ENCODE measurements around the gene ZNF524. TPM values are rescaled to one million over a fixed set of nuclear protein-coding genes. Genes with fewer than 3 reads are reported as not detected.

The ZNF524 gene
- total and polyA plus RNA-seq, 5 experiments from 2014 or later = 19.1 to 31.6 (median 21.5) TPM

DNA sequence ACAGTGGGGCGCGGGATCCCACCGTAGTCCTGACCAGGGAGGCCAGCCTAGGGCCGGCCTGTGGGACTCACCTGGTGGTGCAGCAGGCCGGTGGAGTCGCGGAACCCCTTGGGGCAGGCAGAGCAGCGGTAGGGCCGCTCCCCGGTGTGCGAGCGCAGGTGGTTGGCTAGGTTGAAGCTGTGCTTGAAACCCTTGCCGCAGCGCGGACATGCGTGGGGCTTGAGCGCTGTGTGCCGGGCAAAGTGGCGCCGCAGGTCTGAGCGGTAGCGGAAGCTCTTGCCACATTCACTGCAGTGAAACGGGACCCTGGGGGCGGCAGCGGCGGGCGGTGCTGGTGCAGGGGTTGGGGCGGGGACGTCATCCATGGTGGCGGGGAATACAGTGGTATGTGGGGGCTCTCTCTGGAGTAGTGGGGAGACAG lies 2.6 kb upstream of the ZNF524 start:
- Mint-ChIP-seq H3K36me3 (peaks cover 0 to 31% (median 21%) of the 10 kb centered on the region in 3 donors), H3K27ac (no peak overlapping the region), H3K4me1 (peaks cover 9 to 25% (median 20%) of the 10 kb centered on the region in 4 donors), H3K4me3 (no peak overlapping the region), H3K27me3 (no peaks in the 10 kb centered on the region), H3K9me3 (peaks cover 0 to 1% (median 0%) of the 10 kb centered on the region in 9 donors)
- DNase-seq = no peak
- ATAC-seq = no peak
- POLR2A ChIA-PET = interaction anchor here (3.4 to 6.3 kb wide), 2 partner anchors 16 to 28 kb away, joined by 24 to 55 read pairs; partner anchors contain the start of genes ZNF579 and ZNF784

DNA sequence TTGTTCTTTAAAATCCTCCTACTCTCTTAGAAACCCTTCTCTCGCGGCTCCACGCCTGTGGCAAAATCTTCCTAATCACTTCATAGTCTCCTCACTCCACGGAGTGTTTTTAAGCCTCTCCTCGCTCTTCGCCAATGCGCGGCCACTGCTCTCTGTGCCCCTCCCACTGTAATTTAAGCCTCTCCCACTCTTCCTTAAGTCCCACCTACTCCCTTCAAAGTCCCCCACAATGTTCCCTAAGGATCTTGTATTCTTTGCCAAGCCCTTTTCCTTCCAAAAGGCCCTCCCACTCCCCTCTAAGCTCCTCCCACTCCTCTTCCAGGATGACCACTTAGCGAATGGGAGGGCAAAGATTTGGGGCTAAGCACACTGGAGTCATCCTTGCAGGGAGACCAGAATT lies 2.1 kb upstream of the ZNF524 start:
- Mint-ChIP-seq H3K9me3 (peaks cover 0 to 1% (median 0%) of the 10 kb centered on the region in 9 donors), H3K36me3 (peaks cover 0 to 31% (median 21%) of the 10 kb centered on the region in 3 donors), H3K27me3 (no peaks in the 10 kb centered on the region), H3K4me3 (peak overlapping the region in 1 of 10 donors; percentile 22), H3K27ac (peak overlapping the region in 5 of 10 donors; percentile 16 to 96 (median 44)), H3K4me1 (peaks cover 9 to 25% (median 20%) of the 10 kb centered on the region in 4 donors)
- POLR2A ChIA-PET = interaction anchor here (1.0 to 6.3 kb wide), 3 partner anchors 8 to 27 kb away, joined by 4 to 55 read pairs (median 24); partner anchors contain the start of genes ZNF579 and ZNF784
- no peak for DNase-seq
- no peak for ATAC-seq

DNA sequence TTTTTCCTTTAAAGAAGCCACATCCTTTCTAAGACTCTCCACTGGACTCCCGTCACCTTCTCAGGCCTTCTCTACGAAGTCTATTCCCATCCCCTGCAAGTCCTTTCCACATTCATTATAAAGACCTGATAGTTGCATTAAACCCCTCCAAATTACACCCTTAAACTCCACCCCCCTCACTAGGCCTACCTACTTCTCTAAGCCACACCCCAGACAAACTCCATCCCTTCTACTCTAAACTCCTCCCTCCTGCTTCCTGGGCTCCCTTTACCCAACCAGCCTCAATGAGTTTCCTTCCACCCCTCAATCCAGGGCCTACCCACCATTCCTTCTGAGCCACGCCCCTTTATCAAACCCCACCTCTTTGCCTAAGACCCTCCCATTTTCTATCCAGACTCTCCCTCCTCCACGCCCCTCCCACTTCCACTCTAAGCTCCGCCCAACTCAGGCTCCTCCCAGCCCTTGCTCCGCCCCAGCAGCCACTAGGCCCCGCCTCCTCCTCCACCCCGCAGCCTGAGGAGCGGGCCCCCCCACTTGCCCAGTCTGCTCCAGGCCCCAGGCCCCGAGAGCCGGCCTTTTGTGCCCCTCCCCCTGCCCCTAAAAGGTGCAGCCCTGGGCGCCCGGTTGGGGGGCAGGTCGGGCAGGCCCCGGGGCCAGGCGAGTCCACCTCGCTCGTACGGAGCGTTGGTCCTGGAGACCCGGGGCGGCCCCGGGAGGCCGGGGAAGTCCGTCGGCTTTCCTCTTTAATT lies 1.2 kb upstream of the ZNF524 start:
- peaks cover 0 to 28% (median 18%) of the 10 kb centered on the region in 3 donors for H3K36me3 Mint-ChIP-seq
- H3K9me3 Mint-ChIP-seq = peaks cover 0 to 1% (median 0%) of the 10 kb centered on the region in 9 donors
- ATAC-seq = peak; percentile 54 to 63

DNA sequence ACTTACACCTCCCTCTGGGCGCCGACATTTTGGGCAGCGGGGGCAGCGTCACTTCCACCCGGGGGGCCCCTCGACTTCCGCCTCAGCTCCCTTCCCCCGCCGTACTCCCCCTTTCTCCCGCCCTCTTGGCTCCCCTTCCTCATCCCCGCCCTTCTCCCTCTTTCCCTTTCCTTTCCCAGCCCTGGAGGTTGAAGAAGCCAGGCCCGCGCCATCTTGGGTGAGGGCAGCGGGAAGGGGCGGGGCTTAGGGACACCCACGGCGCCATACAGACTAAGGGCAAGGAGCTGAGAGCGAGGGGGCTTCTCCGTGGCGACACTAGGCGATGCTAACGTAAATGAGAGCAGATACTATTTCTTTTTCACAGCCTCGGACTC lies 633 bp upstream of the ZNF524 start, which contains the start of gene FIZ1:
Gene FIZ1, minus strand, starts transcription at position 50 of the 374 bp plus-strand sequence. CDS start 1,652 bp downstream, outside the sequence.
- peak within 1 kb of the TSS; percentile 96 to 100 (median 99) for H3K27ac Mint-ChIP-seq
- peaks cover 0 to 28% (median 18%) of the 10 kb centered on the region in 3 donors for H3K36me3 Mint-ChIP-seq
- DNase-seq = peak; percentile 89 to 99 (median 96)
- H3K27me3 Mint-ChIP-seq = no peaks in the 10 kb centered on the region
- POLR2A ChIA-PET = interaction anchor here (0.6 to 6.3 kb wide), 26 partner anchors 12 to 1151 kb away, joined by 3 to 60 read pairs (median 4); partner anchors contain the start of genes HSPBP1, ISOC2, KMT5C and LENG8
- peaks cover 14 to 36% (median 26%) of the 10 kb centered on the region in 4 donors for H3K4me1 Mint-ChIP-seq
- ATAC-seq = peak; percentile 76 to 78
- H3K4me3 Mint-ChIP-seq = peak within 1 kb of the TSS; percentile 89 to 100 (median 99)
- peaks cover 0 to 1% (median 0%) of the 10 kb centered on the region in 9 donors for H3K9me3 Mint-ChIP-seq

More for the DNA sequence above, 1.2 kb upstream of the ZNF524 start:
- peak overlapping the region; percentile 89 to 100 (median 99) for H3K4me3 Mint-ChIP-seq
- DNase-seq = peak; percentile 86 to 99 (median 94)
- peak overlapping the region; percentile 96 to 100 (median 99) for H3K27ac Mint-ChIP-seq
- POLR2A ChIA-PET = interaction anchor here (0.6 to 6.3 kb wide), 27 partner anchors 9 to 1150 kb away, joined by 3 to 60 read pairs (median 4); partner anchors contain the start of genes ISOC2, KMT5C, LENG8 and PPP1R12C
- H3K27me3 Mint-ChIP-seq = no peaks in the 10 kb centered on the region
- H3K4me1 Mint-ChIP-seq = peaks cover 13 to 32% (median 25%) of the 10 kb centered on the region in 4 donors

DNA sequence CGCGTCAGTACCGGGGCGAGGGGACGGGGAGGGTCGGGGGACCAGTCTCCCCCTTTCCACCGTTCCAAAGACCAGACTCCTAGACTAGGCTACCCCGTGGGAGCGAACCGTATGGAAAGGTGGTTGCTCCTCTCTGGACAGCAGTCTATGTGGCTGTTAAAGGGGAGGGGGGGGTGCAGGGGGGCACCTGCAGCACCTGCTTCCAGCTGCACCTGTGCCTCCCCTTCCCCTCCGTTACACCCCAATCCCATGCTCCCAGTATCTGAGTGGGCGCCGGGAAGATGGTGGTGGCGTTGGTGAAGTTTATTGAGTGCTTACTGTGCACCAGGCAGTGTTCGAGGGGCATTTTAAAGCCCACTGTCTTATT lies 557 bp downstream of the ZNF524 start:
- no peak for DNase-seq
- POLR2A ChIA-PET = interaction anchor here (0.7 to 6.3 kb wide), 10 partner anchors 14 to 261 kb away, joined by 3 to 60 read pairs (median 21); partner anchors contain the start of genes KMT5C, U2AF2, ZNF581 and ZNF628
- H3K9me3 Mint-ChIP-seq = no peaks in the 10 kb centered on the region
- peak overlapping the region; percentile 70 to 89 (median 84) for H3K4me3 Mint-ChIP-seq
- H3K36me3 Mint-ChIP-seq = peaks cover 0 to 17% (median 8%) of the 10 kb centered on the region in 3 donors
- peaks cover 16 to 42% (median 31%) of the 10 kb centered on the region in 4 donors for H3K4me1 Mint-ChIP-seq
- peak overlapping the region; percentile 70 to 93 (median 86) for H3K27ac Mint-ChIP-seq
- no peak for ATAC-seq
- no peaks in the 10 kb centered on the region for H3K27me3 Mint-ChIP-seq

DNA sequence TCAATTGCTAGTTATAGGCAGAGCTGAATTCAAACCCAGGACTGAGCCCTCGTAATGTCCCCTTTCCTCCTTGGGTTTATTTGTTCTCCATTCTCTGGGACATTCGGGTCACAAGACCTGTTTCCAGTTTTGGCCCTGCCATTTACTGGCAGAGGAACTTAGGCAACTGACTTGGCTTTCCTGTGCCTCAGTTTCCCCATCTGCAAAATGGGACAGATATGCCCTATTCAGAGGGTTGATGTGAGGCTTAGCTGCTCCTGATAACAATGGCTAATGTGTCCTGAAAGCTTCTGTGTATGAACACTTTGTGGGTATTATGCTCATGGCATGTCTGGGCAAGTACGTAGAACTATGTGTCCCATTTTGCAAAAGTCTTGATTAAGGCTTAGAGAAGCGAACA lies 996 bp downstream of the ZNF524 start:
- peaks cover 0 to 12% (median 3%) of the 10 kb centered on the region in 3 donors for H3K36me3 Mint-ChIP-seq
- peaks cover 19 to 46% (median 33%) of the 10 kb centered on the region in 4 donors for H3K4me1 Mint-ChIP-seq
- no peaks in the 10 kb centered on the region for H3K27me3 Mint-ChIP-seq
- no peak for DNase-seq
- H3K9me3 Mint-ChIP-seq = no peaks in the 10 kb centered on the region
- peak overlapping the region; percentile 70 to 93 (median 86) for H3K27ac Mint-ChIP-seq
- no peak for ATAC-seq
- POLR2A ChIA-PET = interaction anchor here (0.5 to 6.3 kb wide), 10 partner anchors 14 to 72 kb away, joined by 3 to 60 read pairs (median 17); partner anchors contain the start of genes U2AF2, ZNF581 and ZNF784
- peak overlapping the region; percentile 70 to 89 (median 84) for H3K4me3 Mint-ChIP-seq

DNA sequence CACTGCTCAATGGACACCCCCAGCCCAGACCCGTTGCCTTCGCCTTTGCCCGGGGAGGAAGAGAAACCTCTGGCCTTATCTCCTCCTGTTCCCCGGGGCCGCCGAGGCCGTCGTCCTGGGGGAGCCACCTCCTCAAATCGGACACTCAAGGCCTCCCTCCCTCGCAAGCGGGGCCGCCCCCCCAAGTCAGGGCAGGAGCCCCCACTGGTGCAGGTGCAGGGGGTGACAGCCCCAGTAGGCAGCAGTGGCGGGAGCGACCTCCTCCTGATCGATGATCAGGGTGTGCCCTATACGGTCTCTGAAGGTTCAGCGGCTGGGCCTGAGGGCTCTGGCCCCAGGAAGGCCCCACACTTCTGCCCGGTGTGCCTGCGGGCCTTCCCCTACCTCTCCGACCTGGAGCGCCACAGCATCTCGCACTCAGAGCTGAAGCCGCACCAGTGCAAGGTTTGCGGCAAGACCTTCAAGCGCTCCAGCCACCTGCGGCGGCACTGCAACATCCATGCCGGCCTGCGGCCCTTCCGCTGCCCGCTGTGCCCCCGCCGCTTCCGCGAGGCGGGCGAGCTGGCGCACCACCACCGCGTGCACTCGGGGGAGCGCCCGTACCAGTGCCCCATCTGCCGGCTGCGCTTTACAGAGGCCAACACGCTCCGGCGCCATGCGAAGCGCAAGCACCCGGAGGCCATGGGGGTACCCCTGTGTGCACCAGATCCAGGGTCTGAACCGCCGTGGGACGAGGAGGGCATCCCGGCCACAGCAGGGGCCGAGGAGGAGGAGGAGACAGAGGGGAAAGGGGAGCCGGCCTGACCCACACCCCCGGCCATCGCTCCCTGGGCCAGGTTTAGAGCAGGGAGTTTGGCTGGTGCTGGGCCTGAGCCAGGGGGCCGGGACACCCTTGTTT lies 2.3 kb downstream of the ZNF524 start:
- Mint-ChIP-seq H3K27me3 (no peaks in the 10 kb centered on the region), H3K4me3 (peak overlapping the region in 4 of 10 donors; percentile 49 to 89 (median 88)), H3K4me1 (peaks cover 31 to 59% (median 44%) of the 10 kb centered on the region in 4 donors), H3K9me3 (no peaks in the 10 kb centered on the region), H3K36me3 (peaks cover 0 to 12% (median 0%) of the 10 kb centered on the region in 3 donors), H3K27ac (peak overlapping the region in 3 of 10 donors; percentile 2 to 88 (median 73))
- DNase-seq = no peak
- POLR2A ChIA-PET = interaction anchor here (1.5 to 6.3 kb wide), 4 partner anchors 23 to 52 kb away, joined by 5 to 55 read pairs (median 29); partner anchors contain the start of genes U2AF2, ZNF581 and ZNF784
- no peak for ATAC-seq

DNA sequence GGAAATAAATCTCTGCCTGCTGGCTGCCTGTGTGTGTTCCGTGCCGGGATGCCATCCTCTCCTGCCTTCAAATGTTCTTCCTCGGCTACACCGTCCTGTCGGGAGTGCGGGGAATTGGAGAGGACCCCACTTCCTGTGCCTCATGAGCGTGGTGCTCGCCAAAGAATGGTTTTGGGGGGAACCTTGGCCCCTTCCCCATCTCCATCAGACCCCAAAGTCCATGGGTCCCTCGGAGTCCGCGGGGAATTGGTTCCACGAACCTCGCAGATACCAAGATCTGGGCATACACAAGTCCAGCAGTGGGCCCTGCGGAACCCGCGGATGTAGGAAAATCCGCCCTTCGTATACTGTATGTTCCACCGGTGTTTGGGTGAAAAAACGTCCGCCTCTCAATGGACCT lies 3.0 kb downstream of the ZNF524 start:
- Mint-ChIP-seq H3K27ac (peak overlapping the region in 6 of 10 donors; percentile 20 to 87 (median 64)), H3K27me3 (no peaks in the 10 kb centered on the region), H3K4me3 (peak overlapping the region in 8 of 10 donors; percentile 11 to 89 (median 57)), H3K4me1 (peaks cover 34 to 63% (median 50%) of the 10 kb centered on the region in 4 donors), H3K9me3 (no peaks in the 10 kb centered on the region), H3K36me3 (peaks cover 0 to 13% (median 0%) of the 10 kb centered on the region in 3 donors)
- ATAC-seq (no peak), DNase-seq (no peak)
- POLR2A ChIA-PET = interaction anchor here (0.8 to 6.3 kb wide), 4 partner anchors 22 to 195 kb away, joined by 3 to 55 read pairs (median 18); partner anchors contain the start of genes UBE2S, ZNF581 and ZNF784

DNA sequence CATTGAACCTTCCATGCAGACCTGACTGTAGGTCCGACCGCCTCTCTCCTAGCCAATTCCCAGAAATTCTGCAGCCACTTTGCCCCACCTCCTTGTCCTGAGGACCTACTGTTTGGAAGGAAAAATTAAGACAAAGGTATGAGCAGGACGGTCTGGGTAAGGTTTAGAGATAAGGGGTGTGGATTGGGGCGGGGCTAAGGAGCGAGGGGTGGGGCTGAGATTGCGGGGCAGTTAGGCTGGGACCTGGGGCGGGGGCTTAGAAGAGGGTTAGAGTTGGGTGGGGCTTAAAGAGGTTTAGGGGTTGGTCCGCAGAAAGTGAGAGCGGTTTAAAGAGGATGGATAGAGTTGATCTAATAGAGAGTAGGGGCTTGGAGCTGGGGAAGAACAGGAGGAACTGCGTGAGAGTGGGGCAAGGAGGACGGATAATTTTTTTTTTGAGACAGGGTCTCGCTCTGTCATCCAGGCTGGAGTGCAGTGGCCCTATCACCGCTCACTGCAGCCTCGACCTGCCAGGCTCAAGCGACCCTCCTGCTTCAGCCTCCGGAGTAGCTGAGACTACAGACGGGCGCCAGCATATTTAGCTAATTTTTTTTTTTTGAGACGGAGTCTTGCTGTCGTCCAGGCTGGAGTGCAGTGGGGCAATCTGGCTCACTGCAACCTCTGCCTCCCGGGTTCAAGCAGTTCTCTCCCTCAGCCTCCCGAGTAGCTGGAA lies 3.6 kb downstream of the ZNF524 start:
- H3K4me3 Mint-ChIP-seq = peak overlapping the region; percentile 11 to 91 (median 60)
- POLR2A ChIA-PET = interaction anchor here (0.8 to 6.3 kb wide), 9 partner anchors 21 to 345 kb away, joined by 3 to 55 read pairs (median 8); partner anchors contain the start of genes PPP6R1, U2AF2, UBE2S and ZNF581
- H3K4me1 Mint-ChIP-seq = peaks cover 35 to 58% (median 52%) of the 10 kb centered on the region in 4 donors
- ATAC-seq = no peak
- H3K27ac Mint-ChIP-seq = peak overlapping the region in 6 of 10 donors; percentile 3 to 98 (median 64)
- peaks cover 0 to 13% (median 0%) of the 10 kb centered on the region in 3 donors for H3K36me3 Mint-ChIP-seq
- DNase-seq = no peak
- no peaks in the 10 kb centered on the region for H3K27me3 Mint-ChIP-seq
- no peaks in the 10 kb centered on the region for H3K9me3 Mint-ChIP-seq

DNA sequence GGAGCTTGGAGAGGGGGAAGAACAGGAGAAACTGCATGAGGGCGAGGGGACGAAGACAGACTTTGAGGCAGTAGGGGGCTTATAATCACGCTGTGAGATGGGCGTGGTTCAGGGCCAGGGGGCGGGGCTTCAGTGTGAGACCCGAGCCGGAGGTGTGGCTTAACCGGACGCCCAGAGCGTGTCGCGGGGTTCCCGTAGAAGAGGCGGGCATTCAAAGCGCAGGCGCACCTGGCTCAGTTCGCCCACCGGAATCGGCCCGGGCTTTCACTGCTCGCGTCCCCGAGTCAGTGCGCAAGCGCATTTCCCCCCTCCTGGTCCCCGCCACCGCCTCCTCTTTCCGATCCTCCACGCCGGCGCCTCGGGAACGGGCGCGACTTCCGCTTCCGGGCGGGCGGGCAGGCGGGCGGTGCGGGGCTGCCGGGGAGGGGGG lies 5.1 kb downstream of the ZNF524 start:
- peak; percentile 77 to 79 for ATAC-seq
- H3K36me3 Mint-ChIP-seq = peaks cover 0 to 24% (median 4%) of the 10 kb centered on the region in 3 donors
- H3K4me3 Mint-ChIP-seq = peak overlapping the region; percentile 78 to 93 (median 89)
- H3K27me3 Mint-ChIP-seq = no peaks in the 10 kb centered on the region
- POLR2A ChIA-PET = interaction anchor here (0.7 to 4.2 kb wide), 14 partner anchors 12 to 346 kb away, joined by 3 to 55 read pairs (median 7); partner anchors contain the start of genes PPP6R1, U2AF2, ZNF581 and ZNF628
- peak; percentile 95 to 99 (median 97) for DNase-seq
- H3K4me1 Mint-ChIP-seq = peaks cover 37 to 64% (median 61%) of the 10 kb centered on the region in 4 donors
- peak overlapping the region; percentile 78 to 98 (median 94) for H3K27ac Mint-ChIP-seq
- no peaks in the 10 kb centered on the region for H3K9me3 Mint-ChIP-seq
